OCI-LY1 (cell line): Measurements from ENCODE around the gene FAM83G.
"Not testable (repeated sequence)": the region's sequence is repeated elsewhere in the genome, so short reads cannot be mapped to it uniquely, and the experiment has no call there.

ENCODE experiments used
- EZH2 ChIP-seq: fragments of 200-600 bp; sonication (generic), shearing (Covaris generic); IDR thresholded peaks from 2 replicates; pipeline ENCODE4 v1.8.0; 2017; ENCODE audit warnings: borderline replicate concordance, mixed run types, mild to moderate bottlenecking, antibody characterized with exemption, low read length, moderate library complexity, mixed read lengths
- TF ChIP-seq, protein P1 (sequence below): fragments of 200-600 bp; sonication (generic), shearing (Covaris generic); IDR thresholded peaks from 2 replicates; pipeline ENCODE4 v1.5.1; 2017; ENCODE audit warnings: mild to moderate bottlenecking, antibody characterized with exemption, low read length, moderate library complexity, mixed read lengths

DNA sequence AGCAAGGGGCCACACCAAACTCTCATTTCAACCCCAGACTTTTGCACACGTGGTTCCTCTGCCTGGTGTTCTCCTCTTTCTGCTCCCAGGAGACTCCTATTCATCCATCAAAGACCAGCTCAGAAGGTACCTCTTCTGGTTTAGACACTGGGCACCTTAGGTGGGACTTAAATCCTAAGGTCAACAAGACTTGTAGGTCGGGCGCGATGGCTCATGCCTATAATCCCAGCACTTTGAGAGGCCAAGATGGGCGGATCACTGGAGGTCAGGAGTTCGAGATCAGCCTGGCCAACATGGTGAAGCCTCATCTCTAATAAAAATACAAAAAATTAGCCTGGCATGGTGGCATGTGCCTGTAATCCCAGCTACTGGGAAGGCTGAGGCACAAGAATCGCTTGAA is 42.9 kb upstream of the FAM83G start:
- TF ChIP-seq, protein P1, sequence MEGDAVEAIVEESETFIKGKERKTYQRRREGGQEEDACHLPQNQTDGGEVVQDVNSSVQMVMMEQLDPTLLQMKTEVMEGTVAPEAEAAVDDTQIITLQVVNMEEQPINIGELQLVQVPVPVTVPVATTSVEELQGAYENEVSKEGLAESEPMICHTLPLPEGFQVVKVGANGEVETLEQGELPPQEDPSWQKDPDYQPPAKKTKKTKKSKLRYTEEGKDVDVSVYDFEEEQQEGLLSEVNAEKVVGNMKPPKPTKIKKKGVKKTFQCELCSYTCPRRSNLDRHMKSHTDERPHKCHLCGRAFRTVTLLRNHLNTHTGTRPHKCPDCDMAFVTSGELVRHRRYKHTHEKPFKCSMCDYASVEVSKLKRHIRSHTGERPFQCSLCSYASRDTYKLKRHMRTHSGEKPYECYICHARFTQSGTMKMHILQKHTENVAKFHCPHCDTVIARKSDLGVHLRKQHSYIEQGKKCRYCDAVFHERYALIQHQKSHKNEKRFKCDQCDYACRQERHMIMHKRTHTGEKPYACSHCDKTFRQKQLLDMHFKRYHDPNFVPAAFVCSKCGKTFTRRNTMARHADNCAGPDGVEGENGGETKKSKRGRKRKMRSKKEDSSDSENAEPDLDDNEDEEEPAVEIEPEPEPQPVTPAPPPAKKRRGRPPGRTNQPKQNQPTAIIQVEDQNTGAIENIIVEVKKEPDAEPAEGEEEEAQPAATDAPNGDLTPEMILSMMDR, result not testable (repeated sequence)
- not testable (repeated sequence) for TF ChIP-seq EZH2
